Activated CD4-positive, alpha-beta memory T cell treated with anti-CD3 and anti-CD28 coated beads for 36 hours (primary cell): Measurements from ENCODE around the gene PFDN1. TPM values are rescaled to one million over a fixed set of nuclear protein-coding genes. Genes with fewer than 3 reads are reported as not detected.

ENCODE experiments used
- CTCF ChIA-PET: fragments of 350-600 bp; sonication (Branson Sonifier 250); formaldehyde crosslinking; loops from one replicate; lab custom pipeline; 2021; ENCODE audit warnings: antibody characterized with exemption, inconsistent platforms; lab: Charles Lee
- POLR2A ChIA-PET: fragments of 350-600 bp; sonication (Branson Sonifier 250); formaldehyde crosslinking; loops from one replicate; lab custom pipeline; 2021; ENCODE audit warnings: antibody characterized with exemption; lab: Charles Lee
- DNase-seq: peaks from one replicate; pipeline ENCODE4 v3.0.0-alpha.2; 2020
- H3K27ac Mint-ChIP-seq: one replicate; pipeline ENCODE4 v1.8.0; 2021; ENCODE audit warnings: mixed read lengths
- H3K27me3 Mint-ChIP-seq: one replicate; pipeline ENCODE4 v1.8.0; 2021; ENCODE audit warnings: mixed read lengths
- H3K36me3 Mint-ChIP-seq: one replicate; pipeline ENCODE4 v1.8.0; 2021; ENCODE audit warnings: mixed read lengths
- H3K4me1 Mint-ChIP-seq: one replicate; pipeline ENCODE4 v1.8.0; 2021; ENCODE audit warnings: low read depth, mixed read lengths
- H3K4me3 Mint-ChIP-seq: one replicate; pipeline ENCODE4 v1.8.0; 2021; ENCODE audit warnings: mild to moderate bottlenecking, mixed read lengths
- H3K9me3 Mint-ChIP-seq: one replicate; pipeline ENCODE4 v1.8.0; 2021; ENCODE audit warnings: mixed read lengths
- intact Hi-C: fragments of 100-400 bp; cut with micrococcal nuclease; formaldehyde crosslinking; loops from one replicate; pipeline ENCODE4 v1.15.1; 2023
- total RNA-seq, 2 experiments: library from RNA; stranded (reverse); gene quantifications; one replicate each; pipeline ENCODE4 v1.2.3, GENCODE V29; 2021

Gene PFDN1
- total RNA-seq, 2 experiments from 2014 or later, result 50.1 to 54.6 TPM

GRCh38 chr5:140312067-140312790, 9.3 kb upstream of the PFDN1 start:
- POLR2A ChIA-PET, result no interaction called here
- H3K27me3 Mint-ChIP-seq, result peaks cover 2% of the 10 kb centered on the region
- H3K4me3 Mint-ChIP-seq, result no peak overlapping the region
- no peaks in the 10 kb centered on the region for H3K36me3 Mint-ChIP-seq
- DNase-seq, result no peak
- CTCF ChIA-PET, result interaction anchor here (1.3 to 2.9 kb wide), 3 partner anchors 9 to 51 kb away, joined by 3 to 17 read pairs (median 5); no protein-coding TSS in a partner anchor
- no peak overlapping the region for H3K27ac Mint-ChIP-seq
- H3K4me1 Mint-ChIP-seq, result peaks cover 6% of the 10 kb centered on the region
- H3K9me3 Mint-ChIP-seq, result no peaks in the 10 kb centered on the region
- intact Hi-C loops, result no loop called here

GRCh38 chr5:140311011-140311467, 8.1 kb upstream of the PFDN1 start:
- POLR2A ChIA-PET, result no interaction called here
- H3K4me3 Mint-ChIP-seq, result no peak overlapping the region

GRCh38 chr5:140310434-140310833, 7.5 kb upstream of the PFDN1 start:
- Mint-ChIP-seq H3K36me3 (no peaks in the 10 kb centered on the region), H3K27ac (no peak overlapping the region), H3K27me3 (peaks cover 2% of the 10 kb centered on the region), H3K4me3 (no peak overlapping the region), H3K9me3 (no peaks in the 10 kb centered on the region), H3K4me1 (peaks cover 6% of the 10 kb centered on the region)
- ChIA-PET POLR2A (no interaction called here), CTCF (interaction anchor here (1.4 to 2.9 kb wide), 3 partner anchors 10 to 71 kb away, joined by 3 to 17 read pairs (median 5); no protein-coding TSS in a partner anchor)
- intact Hi-C loops, result no loop called here
- DNase-seq, result no peak

More at GRCh38 chr5:140311011-140311467, 8.1 kb upstream of the PFDN1 start:
- Mint-ChIP-seq H3K27ac (no peak overlapping the region), H3K9me3 (no peaks in the 10 kb centered on the region), H3K4me1 (peaks cover 6% of the 10 kb centered on the region), H3K36me3 (no peaks in the 10 kb centered on the region), H3K27me3 (peaks cover 2% of the 10 kb centered on the region)
- CTCF ChIA-PET, result interaction anchor here (1.3 to 2.9 kb wide), 4 partner anchors 10 to 72 kb away, joined by 3 to 17 read pairs (median 4); no protein-coding TSS in a partner anchor
- intact Hi-C loops, result no loop called here
- DNase-seq, result no peak

- H3K4me3 Mint-ChIP-seq, result no peak overlapping the region
- H3K9me3 Mint-ChIP-seq, result no peaks in the 10 kb centered on the region
- no peaks in the 10 kb centered on the region for H3K36me3 Mint-ChIP-seq
- CTCF ChIA-PET, result interaction anchor here (2.3 to 2.9 kb wide), 2 partner anchors 11 to 41 kb away, joined by 5 to 17 read pairs; no protein-coding TSS in a partner anchor
- H3K4me1 Mint-ChIP-seq, result peaks cover 6% of the 10 kb centered on the region
- peaks cover 2% of the 10 kb centered on the region for H3K27me3 Mint-ChIP-seq
- intact Hi-C loops, result no loop called here
- no peak overlapping the region for H3K27ac Mint-ChIP-seq
- POLR2A ChIA-PET, result no interaction called here
- no peak for DNase-seq
These were observed 6.9 kb upstream of the PFDN1 start for GRCh38 chr5:140309706-140310249.

GRCh38 chr5:140305471-140305870, 2.6 kb upstream of the PFDN1 start:
- ChIA-PET CTCF (interaction anchor here (1.0 to 4.5 kb wide), 3 partner anchors 40 to 73 kb away, joined by 3 to 29 read pairs (median 27); partner anchors contain the start of gene HBEGF), POLR2A (no interaction called here)
- H3K9me3 Mint-ChIP-seq, result no peaks in the 10 kb centered on the region
- peaks cover 2% of the 10 kb centered on the region for H3K27me3 Mint-ChIP-seq
- DNase-seq, result no peak
- peaks cover 16% of the 10 kb centered on the region for H3K4me1 Mint-ChIP-seq
- H3K36me3 Mint-ChIP-seq, result peaks cover 1% of the 10 kb centered on the region
- intact Hi-C loops, result no loop called here
- no peak overlapping the region for H3K4me3 Mint-ChIP-seq
- no peak overlapping the region for H3K27ac Mint-ChIP-seq

GRCh38 chr5:140303966-140304365, 1.1 kb upstream of the PFDN1 start:
- POLR2A ChIA-PET, result no interaction called here
- Mint-ChIP-seq H3K4me1 (peaks cover 22% of the 10 kb centered on the region), H3K27me3 (no peaks in the 10 kb centered on the region), H3K4me3 (peak overlapping the region; percentile 26), H3K9me3 (no peaks in the 10 kb centered on the region), H3K36me3 (peaks cover 10% of the 10 kb centered on the region), H3K27ac (no peak overlapping the region)
- intact Hi-C loops, result loop anchor here (1.0 to 2.0 kb wide), 4 partner anchors 39 to 129 kb away; partner anchors contain the start of genes ANKHD1 and CYSTM1
- DNase-seq, result peak; percentile 23
- CTCF ChIA-PET, result interaction anchor here (0.6 to 4.5 kb wide), 6 partner anchors 32 to 64 kb away, joined by 3 to 29 read pairs (median 10); partner anchors contain the start of gene HBEGF

- DNase-seq, result no peak
- CTCF ChIA-PET, result interaction anchor here (1.0 to 4.5 kb wide), 2 partner anchors 57 kb away, joined by 3 to 29 read pairs; no protein-coding TSS in a partner anchor
- peaks cover 39% of the 10 kb centered on the region for H3K4me1 Mint-ChIP-seq
- H3K27ac Mint-ChIP-seq, result no peak overlapping the region
- peak overlapping the region; percentile 20 for H3K4me3 Mint-ChIP-seq
- H3K9me3 Mint-ChIP-seq, result no peaks in the 10 kb centered on the region
- intact Hi-C loops, result no loop called here
- POLR2A ChIA-PET, result no interaction called here
- no peaks in the 10 kb centered on the region for H3K27me3 Mint-ChIP-seq
- peaks cover 20% of the 10 kb centered on the region for H3K36me3 Mint-ChIP-seq
These were observed 1.8 kb downstream of the PFDN1 start for GRCh38 chr5:140301136-140301535.

- ChIA-PET POLR2A (no interaction called here), CTCF (interaction anchor here (1.0 kb wide), 1 partner anchor 53 kb away, joined by 3 read pairs; no protein-coding TSS in a partner anchor)
- H3K27ac Mint-ChIP-seq, result no peak overlapping the region
- intact Hi-C loops, result no loop called here
- H3K4me1 Mint-ChIP-seq, result peaks cover 54% of the 10 kb centered on the region
- H3K36me3 Mint-ChIP-seq, result peaks cover 20% of the 10 kb centered on the region
- no peak for DNase-seq
- H3K4me3 Mint-ChIP-seq, result no peak overlapping the region
- no peaks in the 10 kb centered on the region for H3K27me3 Mint-ChIP-seq
- H3K9me3 Mint-ChIP-seq, result no peaks in the 10 kb centered on the region
These were observed 3.8 kb downstream of the PFDN1 start for GRCh38 chr5:140299056-140299455.

- Mint-ChIP-seq H3K36me3 (peaks cover 20% of the 10 kb centered on the region), H3K9me3 (no peaks in the 10 kb centered on the region), H3K27me3 (no peaks in the 10 kb centered on the region), H3K4me3 (no peak overlapping the region), H3K27ac (peak overlapping the region; percentile 33), H3K4me1 (peaks cover 62% of the 10 kb centered on the region)
- no peak for DNase-seq
- intact Hi-C loops, result no loop called here
- POLR2A ChIA-PET, result interaction anchor here (0.8 kb wide), 1 partner anchor 393 kb away, joined by 3 read pairs; the partner anchor contains the start of genes HARS1 and HARS2
- CTCF ChIA-PET, result interaction anchor here (0.6 to 1.9 kb wide), 4 partner anchors 52 to 74 kb away, joined by 3 to 8 read pairs (median 4); no protein-coding TSS in a partner anchor
These were observed 4.7 kb downstream of the PFDN1 start for GRCh38 chr5:140298183-140298601.

GRCh38 chr5:140297283-140297682, 5.6 kb downstream of the PFDN1 start:
- Mint-ChIP-seq H3K4me3 (no peak overlapping the region), H3K9me3 (no peaks in the 10 kb centered on the region), H3K27me3 (no peaks in the 10 kb centered on the region), H3K27ac (no peak overlapping the region), H3K36me3 (peaks cover 20% of the 10 kb centered on the region), H3K4me1 (peaks cover 69% of the 10 kb centered on the region)
- intact Hi-C loops, result no loop called here
- no peak for DNase-seq
- ChIA-PET POLR2A (interaction anchor here (0.8 kb wide), 1 partner anchor 394 kb away, joined by 3 read pairs; the partner anchor contains the start of genes HARS1 and HARS2), CTCF (interaction anchor here (0.6 to 1.9 kb wide), 5 partner anchors 46 to 66 kb away, joined by 3 to 8 read pairs (median 3); no protein-coding TSS in a partner anchor)

GRCh38 chr5:140296289-140296688, 6.6 kb downstream of the PFDN1 start:
- DNase-seq, result no peak
- Mint-ChIP-seq H3K4me3 (no peak overlapping the region), H3K27ac (no peak overlapping the region), H3K27me3 (no peaks in the 10 kb centered on the region), H3K4me1 (peaks cover 63% of the 10 kb centered on the region), H3K36me3 (peaks cover 20% of the 10 kb centered on the region), H3K9me3 (no peaks in the 10 kb centered on the region)
- ChIA-PET CTCF (interaction anchor here (0.6 to 1.3 kb wide), 3 partner anchors 50 to 54 kb away, joined by 3 to 4 read pairs (median 4); partner anchors contain the start of gene HBEGF), POLR2A (no interaction called here)
- intact Hi-C loops, result no loop called here
